Measurements from ENCODE around the gene IQGAP3.

IQGAP3 gene

DNA sequence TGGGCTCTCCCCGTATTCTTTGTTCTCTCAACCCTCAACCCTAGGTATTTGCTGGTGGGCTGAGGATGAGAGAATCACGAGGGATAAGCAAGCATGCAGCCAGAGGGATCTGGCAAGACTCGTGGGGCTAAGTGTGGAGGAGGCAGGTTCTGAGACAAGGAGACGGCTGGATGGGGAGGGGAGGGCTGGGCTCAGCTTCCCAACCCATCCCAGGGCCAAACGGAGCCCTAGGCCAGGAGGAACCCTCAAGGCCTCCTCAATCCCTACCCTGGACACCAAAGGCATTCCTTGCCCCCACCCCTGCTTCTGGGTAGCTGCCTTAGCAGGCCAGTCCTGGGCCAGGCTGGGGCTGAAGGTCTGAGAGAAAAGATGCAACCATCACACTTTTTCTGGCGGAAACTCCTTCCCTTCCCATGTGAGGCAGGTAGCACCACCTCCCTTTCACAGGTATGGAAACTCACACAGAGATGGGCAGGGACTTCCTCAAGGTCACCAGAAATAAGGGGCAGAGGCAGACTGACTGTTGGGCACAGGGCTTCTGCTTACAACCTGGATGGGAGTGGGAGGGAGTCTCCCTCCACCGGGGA is 78.0 kb downstream of the IQGAP3 start:
- no peak for DNase-seq (ENCODE audit: low read depth)
- no peak for TF ChIP-seq CTCF (conservative IDR thresholded peaks at IDR 0.05; ENCODE audit: low read depth, low read length)
- no peak overlapping the region for H3K4me3 ChIP-seq (ENCODE audit: low read depth, low read length)

DNA sequence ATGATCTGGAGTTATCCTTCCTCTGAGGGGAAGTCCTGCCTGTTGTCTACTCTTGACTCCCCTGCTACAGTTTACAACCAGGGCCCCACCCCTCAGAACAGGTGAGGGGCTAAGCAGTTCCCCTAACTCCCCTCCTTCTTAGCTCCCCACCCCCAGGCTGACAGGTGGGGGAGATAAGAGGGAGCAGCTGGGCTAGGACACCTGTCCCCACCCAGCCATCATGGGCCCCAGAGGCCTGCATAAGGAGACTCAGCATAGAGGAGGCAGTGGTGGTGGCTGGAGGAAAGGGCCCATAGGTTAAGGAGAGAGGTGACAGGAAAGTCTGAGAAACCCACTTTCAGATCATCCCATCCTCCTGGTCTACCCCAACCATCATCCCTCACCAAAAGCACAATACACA is 78.6 kb downstream of the IQGAP3 start:
- H3K4me3 ChIP-seq (ENCODE audit: low read depth, low read length) = no peak overlapping the region
- DNase-seq (ENCODE audit: low read depth) = no peak
- TF ChIP-seq CTCF (conservative IDR thresholded peaks at IDR 0.05; ENCODE audit: low read depth, low read length) = no peak

DNA sequence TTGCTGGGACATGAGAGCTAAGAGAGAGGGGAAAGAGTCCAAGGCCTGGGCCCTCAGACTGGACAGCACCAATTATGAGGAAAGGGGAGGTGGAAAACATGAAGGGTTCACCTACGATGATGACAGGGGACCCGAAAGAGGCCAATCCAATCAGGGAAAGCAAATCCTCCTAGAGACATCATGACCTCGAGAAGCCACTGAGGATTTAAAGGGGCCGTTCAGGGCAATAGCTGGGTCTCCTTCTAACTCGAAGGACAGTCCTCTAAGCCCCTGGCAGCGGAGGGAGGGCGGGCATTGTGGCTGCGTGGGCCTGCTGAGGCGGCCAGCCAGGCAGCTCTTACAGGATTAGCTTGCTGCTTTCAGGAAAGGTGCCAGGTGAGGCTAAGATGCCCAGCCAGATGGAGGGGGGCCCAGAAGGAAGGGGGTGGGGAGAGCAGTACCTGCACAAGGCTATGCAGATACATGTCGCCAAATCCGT is 79.2 kb downstream of the IQGAP3 start:
- no peak for DNase-seq (ENCODE audit: low read depth)
- TF ChIP-seq CTCF (conservative IDR thresholded peaks at IDR 0.05; ENCODE audit: low read depth, low read length) = no peak

DNA sequence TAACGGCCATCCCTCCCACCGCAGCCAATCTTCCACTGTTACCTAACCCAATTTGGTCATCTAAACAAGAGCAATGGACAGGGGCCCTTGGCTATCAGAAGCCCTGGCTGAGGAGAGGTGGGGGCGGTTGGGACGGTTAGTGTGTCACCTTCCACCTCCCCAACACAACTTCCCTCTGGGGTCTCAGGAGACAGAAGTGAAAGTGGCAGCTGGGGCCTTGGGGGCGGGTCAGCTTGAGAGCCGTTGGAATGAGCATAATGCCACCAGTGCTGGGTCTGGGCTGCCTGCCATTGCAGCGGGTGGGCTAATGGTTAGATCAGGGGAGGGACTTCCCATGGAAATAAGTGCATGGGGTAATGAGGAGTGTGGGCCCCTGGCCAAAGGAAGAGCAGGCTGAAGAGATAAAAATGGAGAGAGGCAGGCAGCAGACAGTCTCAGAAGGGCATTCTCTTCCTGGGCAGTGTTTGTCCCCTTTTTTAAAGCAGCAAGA is 79.7 kb downstream of the IQGAP3 start:
- no peak for DNase-seq (ENCODE audit: low read depth)
- H3K4me3 ChIP-seq (ENCODE audit: low read depth, low read length) = no peak overlapping the region

More for the DNA sequence above, 79.2 kb downstream of the IQGAP3 start:
- H3K4me3 ChIP-seq (ENCODE audit: low read depth, low read length) = no peak overlapping the region

DNA sequence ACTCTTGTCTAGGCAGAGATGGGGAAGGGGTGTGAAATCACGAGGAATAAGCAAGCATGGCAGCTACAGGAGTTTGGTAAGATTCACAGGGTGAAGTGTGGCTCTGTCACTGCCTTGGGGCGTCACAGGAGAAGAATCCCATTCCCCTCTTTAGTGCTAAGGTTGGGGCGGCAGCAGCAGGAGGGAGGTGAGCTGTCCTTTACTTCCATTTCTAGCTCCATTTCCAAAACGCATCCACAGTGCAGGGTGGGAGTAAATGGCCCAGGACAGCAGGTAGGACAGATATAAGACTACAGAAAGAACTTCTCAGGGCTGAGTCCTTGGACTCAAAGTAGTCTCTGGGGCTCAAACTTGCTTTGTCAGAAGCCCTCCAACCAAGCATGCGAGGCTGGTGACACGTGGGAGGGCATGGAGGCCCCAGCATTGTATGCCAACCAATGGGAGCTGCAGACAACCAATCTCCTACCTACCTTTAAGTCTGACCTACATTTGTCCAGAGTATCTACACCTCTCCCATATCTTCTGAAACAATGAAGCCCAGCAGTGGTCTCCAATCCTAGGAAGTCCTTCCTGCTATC is 80.3 kb downstream of the IQGAP3 start:
- no peak for TF ChIP-seq CTCF (conservative IDR thresholded peaks at IDR 0.05; ENCODE audit: low read depth, low read length)
- no peak for DNase-seq (ENCODE audit: low read depth)
- H3K4me3 ChIP-seq (ENCODE audit: low read depth, low read length) = no peak overlapping the region

More for the DNA sequence above, 79.7 kb downstream of the IQGAP3 start:
- no peak for TF ChIP-seq CTCF (conservative IDR thresholded peaks at IDR 0.05; ENCODE audit: low read depth, low read length)

GRCh38 chr1:156491151-156491949 is 81.0 kb downstream of the IQGAP3 start:
- DNase-seq (ENCODE audit: low read depth) = no peak
- no peak for TF ChIP-seq CTCF (conservative IDR thresholded peaks at IDR 0.05; ENCODE audit: low read depth, low read length)
- no peak overlapping the region for H3K4me3 ChIP-seq (ENCODE audit: low read depth, low read length)

Data from choroid plexus epithelial cell (primary cell).